Mucosa of rectum (tissue), 2 donors: ENCODE results near the gene TSPEAR.
"Not testable (repeated sequence)": the region's sequence is repeated elsewhere in the genome, so short reads cannot be mapped to it uniquely, and the experiment has no call there.

ENCODE experiments used
- H3K27ac ChIP-seq, 2 donors: one replicate each; pipeline ENCODE4 v1.7.0; 2013; ENCODE audit warnings: inconsistent platforms in 2 of 2, low read depth in 2 of 2, low read length in 2 of 2
- H3K27me3 ChIP-seq, 2 donors: one replicate each; pipeline ENCODE4 v1.7.0; 2013; ENCODE audit warnings: low read length in 2 of 2; ENCODE audit not compliant: control insufficient read depth in 2 of 2, insufficient read depth in 2 of 2
- H3K36me3 ChIP-seq, 2 donors: one replicate each; pipeline ENCODE4 v1.7.0; 2013; ENCODE audit warnings: low read length in 2 of 2; ENCODE audit not compliant: control insufficient read depth in 2 of 2, insufficient read depth in 2 of 2
- H3K4me1 ChIP-seq, 2 donors: one replicate each; pipeline ENCODE4 v1.7.0; 2013; ENCODE audit warnings: low read length in 2 of 2, mild to moderate bottlenecking in 1 of 2; ENCODE audit not compliant: control insufficient read depth in 2 of 2, insufficient read depth in 2 of 2
- H3K4me3 ChIP-seq, 2 donors: one replicate each; pipeline ENCODE4 v1.7.0; 2013; ENCODE audit warnings: low read length in 2 of 2
- H3K9ac ChIP-seq, 2 donors: one replicate each; pipeline ENCODE4 v1.7.0; 2013; ENCODE audit warnings: low read length in 2 of 2, low read depth in 1 of 2, mild to moderate bottlenecking in 1 of 2
- H3K9me3 ChIP-seq, 2 donors: one replicate each; pipeline ENCODE4 v1.7.0; 2013; ENCODE audit warnings: low read length in 2 of 2; ENCODE audit not compliant: control insufficient read depth in 2 of 2
- donor health status: healthy.
- donor health status: Normal muscosa, but diverticular disease.

TSPEAR gene

DNA sequence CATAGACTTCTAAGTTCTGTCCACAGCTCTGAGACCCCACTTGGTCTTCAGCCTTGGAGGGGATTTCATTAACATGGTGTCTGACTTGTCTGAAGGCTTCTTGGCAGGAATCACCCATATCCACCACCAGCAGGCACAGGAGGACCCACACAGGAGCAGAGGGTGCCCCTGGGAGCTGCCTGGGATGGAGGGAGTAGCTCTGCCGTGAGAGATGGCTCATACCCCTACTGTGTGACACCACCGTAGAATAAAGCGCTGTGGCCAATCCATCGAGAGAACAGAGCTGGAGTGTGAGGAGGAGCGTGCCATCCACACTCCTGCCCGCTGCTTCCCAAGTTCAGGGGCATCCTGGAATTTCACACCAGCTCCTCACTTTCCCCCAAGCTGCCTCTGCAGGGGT, 26.3 kb downstream of the TSPEAR start:
- not testable (repeated sequence) for H3K27ac ChIP-seq, H3K36me3 ChIP-seq, H3K4me3 ChIP-seq, H3K27me3 ChIP-seq, H3K9ac ChIP-seq, H3K4me1 ChIP-seq, H3K9me3 ChIP-seq

DNA sequence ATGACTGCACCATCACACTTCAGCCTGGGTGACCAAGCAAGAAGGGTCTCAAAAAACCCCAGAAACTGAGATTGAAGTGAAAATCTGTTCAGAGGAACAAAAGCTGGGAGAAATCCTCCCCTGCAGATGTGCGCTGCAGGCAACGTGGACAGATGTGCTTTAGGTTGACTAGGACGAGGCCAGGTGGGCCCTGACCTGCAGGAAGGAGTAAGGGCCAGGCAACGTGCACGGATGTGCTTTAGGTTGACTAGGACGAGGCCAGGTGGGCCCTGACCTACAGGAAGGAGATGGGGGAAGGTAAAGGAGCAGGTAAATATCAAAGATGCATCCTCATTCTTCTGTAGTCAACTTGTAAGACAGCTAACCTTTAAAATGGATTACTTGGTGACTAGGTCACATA, 26.9 kb downstream of the TSPEAR start:
- Histone ChIP-seq H3K27me3 (peaks cover 0 to 5% of the 10 kb centered on the region in 2 donors), H3K9me3 (no peaks in the 10 kb centered on the region)

DNA sequence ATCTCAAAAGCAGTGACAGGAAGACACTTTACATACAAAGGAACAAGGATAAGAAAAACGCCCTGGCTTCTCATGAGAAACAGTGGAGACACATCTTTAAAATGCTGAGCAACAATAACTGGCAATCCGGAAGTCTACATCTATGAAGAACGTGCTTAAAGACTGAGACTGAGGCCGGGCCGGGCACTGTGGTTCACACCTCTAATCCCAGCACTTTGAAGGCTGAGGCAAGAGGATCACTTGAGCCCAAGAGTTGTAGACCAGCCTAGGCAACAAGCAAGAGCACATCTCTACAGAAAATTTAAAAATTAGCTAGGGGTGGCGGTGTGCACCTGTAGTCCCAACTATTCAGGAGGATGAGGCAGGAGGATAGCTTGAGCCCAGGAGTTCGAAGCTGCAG, 27.3 kb downstream of the TSPEAR start:
- H3K27ac ChIP-seq = no peak overlapping the region
- H3K27me3 ChIP-seq = peaks cover 0 to 5% of the 10 kb centered on the region in 2 donors
- no peak overlapping the region for H3K9ac ChIP-seq
- H3K4me1 ChIP-seq = no peaks in the 10 kb centered on the region
- H3K4me3 ChIP-seq = no peak overlapping the region
- no peaks in the 10 kb centered on the region for H3K36me3 ChIP-seq
- H3K9me3 ChIP-seq = no peaks in the 10 kb centered on the region

More for the DNA sequence above, 26.9 kb downstream of the TSPEAR start:
- H3K36me3 ChIP-seq = no peaks in the 10 kb centered on the region
- no peak overlapping the region for H3K4me3 ChIP-seq
- no peak overlapping the region for H3K9ac ChIP-seq
- no peaks in the 10 kb centered on the region for H3K4me1 ChIP-seq
- H3K27ac ChIP-seq = no peak overlapping the region

DNA sequence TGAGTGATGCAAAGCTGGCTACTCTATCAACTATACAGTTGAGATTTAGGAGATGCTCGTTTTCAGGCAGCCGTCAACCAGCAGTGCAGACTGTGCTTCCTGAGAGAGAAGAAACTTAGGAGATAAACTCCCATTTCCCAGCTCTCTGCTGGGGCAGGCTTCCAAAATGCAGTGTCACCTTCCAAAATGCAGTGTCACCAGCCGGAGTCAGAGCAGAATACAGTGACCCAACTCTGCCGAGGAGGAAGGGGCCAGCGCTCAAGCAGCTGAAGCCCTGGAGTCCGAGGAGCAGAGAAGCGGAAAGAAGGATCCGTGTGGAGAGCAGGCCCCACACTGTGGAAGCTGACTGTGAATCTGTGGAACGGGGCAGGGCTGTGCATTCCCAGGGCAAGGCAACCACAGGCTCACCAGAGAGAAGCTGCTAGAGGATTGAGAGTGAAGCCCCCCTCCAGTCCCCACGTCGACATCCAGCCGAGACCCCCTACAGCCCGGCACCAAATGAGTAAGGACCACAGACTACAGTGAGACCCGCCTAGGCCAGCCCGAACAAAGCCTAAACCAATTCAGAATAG, 28.7 kb downstream of the TSPEAR start:
- Histone ChIP-seq H3K27me3 (peaks cover 0 to 5% of the 10 kb centered on the region in 2 donors), H3K9me3 (no peaks in the 10 kb centered on the region), H3K36me3 (no peaks in the 10 kb centered on the region), H3K27ac (no peak overlapping the region), H3K4me1 (no peaks in the 10 kb centered on the region), H3K9ac (no peak overlapping the region), H3K4me3 (no peak overlapping the region)

DNA sequence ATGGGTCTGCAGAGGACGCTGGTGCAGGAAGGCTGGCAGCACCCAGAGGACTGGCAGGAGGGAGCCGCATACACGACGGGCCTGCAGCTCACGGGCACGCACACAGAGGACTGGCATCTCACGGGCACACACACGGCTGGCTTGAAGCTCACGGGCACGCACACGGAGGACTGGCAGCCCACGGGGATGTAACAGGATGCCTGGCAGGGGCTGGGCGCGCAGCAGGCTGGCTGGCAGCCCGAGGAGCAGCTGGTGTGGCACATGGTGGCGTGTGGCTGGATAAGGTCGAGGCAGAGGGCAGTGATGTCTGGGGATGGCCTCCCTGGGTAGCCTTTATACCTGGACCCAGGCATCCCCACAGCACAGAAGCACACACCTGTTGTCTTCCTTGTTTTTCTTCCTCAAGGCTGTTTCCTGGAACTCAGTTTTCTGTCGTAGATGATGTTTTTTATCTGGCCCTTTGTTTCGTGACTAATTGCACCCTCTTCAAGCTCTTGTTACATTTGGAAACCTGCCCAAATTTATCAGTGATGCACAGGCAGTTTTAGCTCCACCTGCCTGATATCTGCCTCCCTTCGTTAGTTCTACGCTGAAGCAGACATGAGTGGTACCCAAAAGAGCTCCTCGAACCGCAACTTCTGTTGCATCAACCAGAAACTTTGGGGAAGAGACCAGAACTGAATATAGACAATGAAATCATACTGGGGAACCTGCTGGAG, 29.4 kb downstream of the TSPEAR start, which contains the start of gene KRTAP12-1:
Gene KRTAP12-1 (minus strand): TSS at position 303 of the 719 bp plus-strand sequence. CDS start 40 bp downstream, at position 263.
- H3K27ac ChIP-seq = no peak within 1 kb of the TSS

DNA sequence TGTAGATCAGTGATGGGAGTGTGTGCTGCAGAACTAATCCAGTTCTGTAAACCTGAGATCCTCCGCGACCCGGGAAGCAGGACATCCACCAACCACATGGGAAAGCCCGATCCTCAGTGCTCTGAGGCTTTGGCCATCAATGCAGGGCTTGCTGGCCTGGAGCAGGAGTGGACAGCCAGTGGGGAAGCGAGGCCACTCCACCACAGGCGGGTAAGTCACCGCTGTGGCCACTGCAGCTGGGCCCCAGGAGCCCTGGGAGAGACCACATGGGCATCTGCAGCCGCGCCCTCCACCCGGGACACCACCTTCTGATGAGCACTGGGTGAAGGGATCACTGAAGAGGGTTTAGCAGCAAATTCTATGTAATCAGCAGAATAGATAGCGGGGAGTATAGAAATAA, 30.2 kb downstream of the TSPEAR start:
- Histone ChIP-seq H3K9ac (no peak overlapping the region), H3K9me3 (no peaks in the 10 kb centered on the region), H3K27me3 (no peaks in the 10 kb centered on the region), H3K4me1 (no peaks in the 10 kb centered on the region), H3K4me3 (no peak overlapping the region), H3K27ac (no peak overlapping the region), H3K36me3 (no peaks in the 10 kb centered on the region)

More for the DNA sequence above, 29.4 kb downstream of the TSPEAR start, which contains the start of gene KRTAP12-1:
- H3K36me3 ChIP-seq = no peaks in the 10 kb centered on the region
- H3K9me3 ChIP-seq = no peaks in the 10 kb centered on the region
- H3K27me3 ChIP-seq = peaks cover 0 to 5% of the 10 kb centered on the region in 2 donors
- no peaks in the 10 kb centered on the region for H3K4me1 ChIP-seq
- H3K4me3 ChIP-seq = no peak within 1 kb of the TSS
- H3K9ac ChIP-seq = no peak within 1 kb of the TSS

DNA sequence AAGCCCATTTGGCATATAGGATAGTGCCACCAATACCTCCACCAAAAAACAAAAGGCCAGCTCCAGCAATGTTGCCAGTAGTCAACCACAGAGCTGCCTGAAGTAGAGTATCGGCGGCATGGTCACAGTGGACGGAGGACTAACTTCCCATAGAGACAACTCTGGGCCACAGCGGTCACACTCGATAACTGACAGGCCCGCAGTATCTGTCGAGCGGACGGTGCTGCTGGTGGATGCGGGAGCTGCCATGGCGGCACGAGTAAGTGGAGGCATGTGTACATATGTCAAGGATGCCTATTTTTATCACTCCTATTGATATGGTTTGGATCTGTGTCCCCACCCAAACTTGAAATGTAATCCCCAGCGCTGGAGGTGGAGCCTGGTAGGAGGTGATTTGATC, 33.5 kb downstream of the TSPEAR start:
- Histone ChIP-seq H3K4me1 (no peaks in the 10 kb centered on the region), H3K9me3 (no peaks in the 10 kb centered on the region), H3K4me3 (no peak overlapping the region), H3K9ac (no peak overlapping the region), H3K27ac (no peak overlapping the region), H3K36me3 (no peaks in the 10 kb centered on the region), H3K27me3 (no peaks in the 10 kb centered on the region)

DNA sequence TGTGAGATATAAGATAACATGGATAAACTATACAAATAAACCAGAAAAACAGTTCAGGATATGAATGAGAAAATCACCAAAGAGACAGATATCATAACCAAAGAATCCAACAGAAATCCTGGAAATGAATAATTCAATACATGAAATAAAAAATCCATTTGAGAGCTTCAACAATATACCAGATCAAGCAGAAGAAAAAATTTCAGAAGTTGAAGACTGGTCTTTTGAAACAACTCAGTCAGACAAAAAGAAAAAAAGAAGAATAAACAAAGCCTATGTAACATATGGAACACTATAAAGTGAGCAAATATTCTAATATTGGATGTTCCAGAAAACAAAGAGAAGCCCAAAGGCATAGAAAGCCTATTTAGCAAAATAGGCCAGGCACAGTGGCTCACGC, 39.5 kb downstream of the TSPEAR start:
- Histone ChIP-seq H3K9me3 (peaks cover 0 to 3% of the 10 kb centered on the region in 2 donors), H3K27me3 (peaks cover 0 to 5% of the 10 kb centered on the region in 2 donors), H3K4me3 (no peak overlapping the region), H3K36me3 (no peaks in the 10 kb centered on the region), H3K27ac (no peak overlapping the region), H3K4me1 (no peaks in the 10 kb centered on the region), H3K9ac (no peak overlapping the region)

DNA sequence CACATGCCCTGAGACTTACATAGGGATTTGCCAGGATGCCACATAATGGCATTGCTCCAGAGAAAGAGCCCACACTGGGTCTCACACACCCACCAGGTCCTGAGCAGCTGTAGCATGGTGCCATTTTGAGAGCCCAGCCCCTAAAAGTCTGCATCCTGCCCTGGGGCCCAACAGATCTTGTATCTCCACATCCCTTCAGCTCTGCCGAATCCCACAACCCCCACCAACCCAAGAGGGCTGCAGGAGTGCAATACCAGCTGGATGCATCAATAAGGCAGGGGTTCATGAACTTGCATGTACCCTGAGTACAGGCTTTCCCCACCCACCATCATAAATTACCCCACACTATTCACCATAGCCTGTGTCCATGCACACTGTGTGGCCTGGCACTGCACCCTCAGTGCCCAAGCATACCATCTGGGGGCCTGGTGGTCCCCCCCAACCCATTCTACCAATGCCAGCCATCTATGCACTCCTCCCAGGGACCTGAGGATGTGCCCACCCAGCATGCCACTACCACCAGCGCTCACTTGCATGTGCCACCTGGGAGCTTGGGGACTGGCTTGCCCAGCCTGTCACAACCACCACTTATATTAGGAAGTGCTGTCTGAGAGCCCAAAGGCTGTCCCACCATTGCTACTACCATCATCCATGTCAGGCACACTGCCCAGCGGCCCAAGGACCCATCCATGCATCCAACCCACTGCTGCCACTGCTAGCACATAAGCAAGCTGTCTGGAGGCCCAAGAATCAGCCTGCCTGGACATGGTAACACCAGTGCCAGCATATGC, 40.5 kb downstream of the TSPEAR start:
- peaks cover 0 to 5% of the 10 kb centered on the region in 2 donors for H3K27me3 ChIP-seq

DNA sequence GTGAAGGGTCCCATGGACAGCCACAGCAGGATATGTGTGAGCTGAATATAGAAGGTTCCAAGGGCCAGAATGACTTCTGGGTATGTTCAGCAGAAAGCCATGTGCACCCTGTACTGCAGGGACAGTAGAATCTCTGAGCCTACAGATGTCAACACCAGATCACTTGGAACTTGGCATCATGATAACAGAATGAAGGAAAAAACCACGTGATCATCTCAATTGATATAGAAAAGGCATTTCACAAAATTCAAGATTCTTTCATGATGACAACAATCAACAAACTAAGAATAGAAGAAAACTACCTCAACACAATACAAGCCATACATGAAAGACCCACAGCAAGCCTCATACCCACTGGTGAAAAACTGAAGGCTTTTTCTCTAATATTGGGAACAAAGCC, 43.8 kb downstream of the TSPEAR start:
- Histone ChIP-seq H3K27me3 (peaks cover 0 to 5% of the 10 kb centered on the region in 2 donors), H3K4me3 (no peak overlapping the region), H3K9me3 (peaks cover 0 to 3% of the 10 kb centered on the region in 2 donors), H3K9ac (no peak overlapping the region), H3K4me1 (no peaks in the 10 kb centered on the region), H3K27ac (no peak overlapping the region), H3K36me3 (no peaks in the 10 kb centered on the region)

More for the DNA sequence above, 40.5 kb downstream of the TSPEAR start:
- H3K4me1 ChIP-seq = no peaks in the 10 kb centered on the region
- H3K9me3 ChIP-seq = peaks cover 0 to 3% of the 10 kb centered on the region in 2 donors
- no peaks in the 10 kb centered on the region for H3K36me3 ChIP-seq
- no peak overlapping the region for H3K9ac ChIP-seq
- H3K27ac ChIP-seq = no peak overlapping the region
- no peak overlapping the region for H3K4me3 ChIP-seq
